ENCODE results near the gene ANKS1B.
A peak's percentile ranks its signal among the peaks of the same experiment; 100 is the strongest.
"Not testable (repeated sequence)": the region's sequence is repeated elsewhere in the genome, so short reads cannot be mapped to it uniquely, and the experiment has no call there.

The ANKS1B gene

DNA sequence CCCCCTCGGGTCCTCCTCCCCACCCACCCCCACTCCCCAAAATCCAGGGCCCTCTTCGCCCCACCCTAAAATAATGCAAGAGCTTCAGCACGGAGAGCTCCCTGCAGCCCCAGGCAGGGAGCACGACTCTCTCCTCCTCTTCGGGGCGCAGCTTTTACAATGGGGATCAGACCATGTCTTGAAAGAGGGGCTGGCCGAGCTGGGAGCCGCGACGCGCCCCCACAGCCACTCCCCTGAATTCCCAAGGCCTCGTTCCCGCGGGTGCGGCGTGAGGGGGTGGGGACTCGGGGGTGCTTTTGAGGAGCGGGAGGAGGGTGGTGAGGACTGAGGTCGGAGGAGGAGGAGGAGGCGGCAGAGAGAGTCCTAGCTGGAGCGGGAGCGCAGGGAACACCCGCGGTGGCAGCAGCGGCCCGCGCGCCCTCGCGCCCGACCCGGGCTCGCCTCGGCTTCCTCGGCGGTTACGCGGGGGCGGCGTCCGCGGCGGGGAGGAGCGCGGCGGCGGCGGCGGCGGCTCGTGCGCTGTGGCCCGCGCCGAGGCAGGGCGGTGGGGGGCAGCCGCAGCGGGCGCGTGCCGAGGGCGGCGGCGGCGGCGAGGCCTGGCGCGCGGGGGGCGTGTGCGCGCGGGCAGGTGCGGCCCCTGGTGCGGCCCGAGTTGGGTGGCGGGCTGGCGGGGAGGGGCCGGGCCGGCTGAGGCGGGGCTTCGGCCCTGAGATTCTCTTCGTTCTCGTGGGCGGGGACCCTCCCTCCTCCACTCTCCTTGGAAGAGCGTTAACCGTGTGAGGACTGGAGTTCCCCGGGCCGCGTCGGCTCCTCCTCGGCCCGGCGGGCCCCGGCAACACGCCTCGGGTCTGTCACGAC is at the start of gene ANKS1B:
Gene ANKS1B, minus strand, starts transcription at position 666 of the 858 bp plus-strand sequence. CDS start 699 bp downstream, outside the sequence.
- FAIRE-seq (no peak), DNase-seq (ENCODE audit: low spot score) (peak; percentile 64)

GRCh38 chr12:100031836-100032235 is 47.1 kb upstream of the ANKS1B start:
- no peak for DNase-seq (ENCODE audit: low spot score)

GRCh38 chr12:100027671-100028070 is 42.9 kb upstream of the ANKS1B start:
- FAIRE-seq = no peak
- no peak for DNase-seq (ENCODE audit: low spot score)

More at GRCh38 chr12:100031836-100032235, 47.1 kb upstream of the ANKS1B start:
- FAIRE-seq = no peak

DNA sequence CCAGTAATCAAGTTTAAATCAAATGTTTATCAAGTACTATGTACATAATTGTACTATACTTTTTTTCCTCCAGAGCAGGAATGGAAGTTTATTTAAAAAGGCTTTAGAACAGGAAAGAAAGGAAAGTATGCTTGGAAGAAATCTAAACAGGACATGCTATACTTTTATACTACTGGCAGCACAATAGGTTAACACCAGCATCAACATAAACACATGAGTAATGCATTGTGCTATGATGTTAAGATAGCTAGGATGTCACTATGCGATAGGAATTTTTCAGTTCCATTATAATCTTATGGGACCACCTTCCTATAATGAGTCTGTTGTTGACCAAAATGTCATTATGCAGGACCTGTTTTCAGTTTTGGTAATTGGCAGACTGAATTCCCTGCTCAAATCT is 41.5 kb upstream of the ANKS1B start:
- DNase-seq (ENCODE audit: low spot score) (no peak), FAIRE-seq (no peak)

GRCh38 chr12:100024974-100025555 is 40.3 kb upstream of the ANKS1B start:
- no peak for FAIRE-seq

DNA sequence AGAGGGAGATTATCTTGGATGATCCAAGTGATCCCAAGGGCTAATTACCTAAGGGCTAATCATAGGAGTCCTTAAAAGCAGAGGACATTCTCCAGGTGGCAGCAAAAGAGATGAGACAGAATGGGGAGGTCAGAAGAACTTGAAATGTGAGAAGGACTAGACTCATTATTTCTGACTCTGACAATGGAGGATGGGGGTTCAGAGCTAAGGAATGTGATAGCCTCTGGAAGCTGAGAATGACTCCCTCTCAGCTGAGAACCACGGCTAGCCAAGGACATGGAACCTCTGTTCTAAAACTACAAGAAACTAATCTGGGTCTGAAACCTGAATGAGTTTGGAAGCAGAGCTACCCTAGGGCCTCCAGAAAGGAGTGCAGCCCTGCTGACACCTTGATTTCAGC is 35.6 kb upstream of the ANKS1B start:
- DNase-seq (ENCODE audit: low spot score) (no peak), FAIRE-seq (no peak)

More at GRCh38 chr12:100024974-100025555, 40.3 kb upstream of the ANKS1B start:
- DNase-seq (ENCODE audit: low spot score) = no peak

- FAIRE-seq (no peak), DNase-seq (ENCODE audit: low spot score) (no peak)
These were observed 32.3 kb upstream of the ANKS1B start for GRCh38 chr12:100017056-100017455.

GRCh38 chr12:100016304-100016703 is 31.6 kb upstream of the ANKS1B start:
- not testable (repeated sequence) for FAIRE-seq; DNase-seq (ENCODE audit: low spot score)

GRCh38 chr12:100005846-100006245 is 21.1 kb upstream of the ANKS1B start:
- FAIRE-seq; DNase-seq (ENCODE audit: low spot score): not testable (repeated sequence)

DNA sequence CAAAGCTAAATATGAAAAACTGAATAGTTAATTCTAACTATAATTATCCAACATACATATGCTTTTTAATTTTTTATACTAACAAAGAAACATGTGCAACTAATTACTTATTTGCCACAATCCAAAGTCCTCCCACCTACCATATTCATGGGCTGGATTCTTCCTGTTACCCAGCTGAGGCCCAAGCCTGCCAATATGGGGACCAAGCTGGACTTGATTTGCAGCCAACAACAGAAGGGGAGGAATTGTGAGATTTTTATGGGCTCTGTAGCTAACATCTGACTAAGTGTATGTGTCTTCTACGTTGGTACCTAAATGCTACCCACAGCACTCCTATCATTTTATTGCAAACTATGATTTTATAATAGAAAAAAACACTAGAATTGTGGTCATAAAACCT is 13.1 kb upstream of the ANKS1B start:
- DNase-seq (ENCODE audit: low spot score) (no peak), FAIRE-seq (no peak)

DNA sequence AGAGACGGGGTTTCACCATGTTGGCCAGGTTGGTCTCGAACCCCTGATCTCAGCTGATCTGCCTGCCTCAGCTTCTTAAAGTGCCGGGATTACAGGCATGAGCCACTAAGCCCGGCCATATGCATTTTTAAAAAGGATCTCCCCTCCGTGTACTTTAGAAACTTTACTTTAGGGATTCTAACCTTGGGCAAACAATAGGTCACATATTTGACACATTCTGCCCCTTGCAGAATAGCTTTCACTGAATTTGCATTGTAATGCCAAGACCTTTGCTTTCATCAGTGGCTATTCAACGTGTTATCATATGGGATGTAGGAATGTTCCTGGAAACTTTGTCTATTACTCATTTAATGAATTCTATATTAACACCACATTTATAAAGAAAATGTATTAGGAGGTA is 11.4 kb upstream of the ANKS1B start:
- FAIRE-seq (no peak), DNase-seq (ENCODE audit: low spot score) (no peak)

DNA sequence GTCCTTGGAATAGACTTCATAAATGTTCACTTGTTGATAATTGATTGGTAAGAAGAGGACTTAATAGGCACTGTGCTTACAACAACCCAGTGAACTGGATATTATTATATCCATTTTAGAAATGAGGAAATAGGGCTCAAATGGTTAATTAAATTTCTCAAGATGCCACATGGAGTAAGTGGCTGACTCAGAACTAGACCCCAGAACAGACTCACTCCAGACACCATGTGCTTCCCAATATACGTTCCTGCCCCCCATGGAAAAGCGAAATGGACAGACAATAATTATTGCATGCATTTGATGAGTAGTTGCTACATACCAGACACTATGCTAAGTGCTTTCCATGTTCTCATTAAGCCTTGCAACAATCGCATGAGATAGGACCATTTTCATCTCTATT is 895 bp upstream of the ANKS1B start:
- no peak for DNase-seq (ENCODE audit: low spot score)
- no peak for FAIRE-seq

- DNase-seq (ENCODE audit: low spot score) (no peak), FAIRE-seq (no peak)
These were observed 414 bp upstream of the ANKS1B start for GRCh38 chr12:99985129-99985570.

DNA sequence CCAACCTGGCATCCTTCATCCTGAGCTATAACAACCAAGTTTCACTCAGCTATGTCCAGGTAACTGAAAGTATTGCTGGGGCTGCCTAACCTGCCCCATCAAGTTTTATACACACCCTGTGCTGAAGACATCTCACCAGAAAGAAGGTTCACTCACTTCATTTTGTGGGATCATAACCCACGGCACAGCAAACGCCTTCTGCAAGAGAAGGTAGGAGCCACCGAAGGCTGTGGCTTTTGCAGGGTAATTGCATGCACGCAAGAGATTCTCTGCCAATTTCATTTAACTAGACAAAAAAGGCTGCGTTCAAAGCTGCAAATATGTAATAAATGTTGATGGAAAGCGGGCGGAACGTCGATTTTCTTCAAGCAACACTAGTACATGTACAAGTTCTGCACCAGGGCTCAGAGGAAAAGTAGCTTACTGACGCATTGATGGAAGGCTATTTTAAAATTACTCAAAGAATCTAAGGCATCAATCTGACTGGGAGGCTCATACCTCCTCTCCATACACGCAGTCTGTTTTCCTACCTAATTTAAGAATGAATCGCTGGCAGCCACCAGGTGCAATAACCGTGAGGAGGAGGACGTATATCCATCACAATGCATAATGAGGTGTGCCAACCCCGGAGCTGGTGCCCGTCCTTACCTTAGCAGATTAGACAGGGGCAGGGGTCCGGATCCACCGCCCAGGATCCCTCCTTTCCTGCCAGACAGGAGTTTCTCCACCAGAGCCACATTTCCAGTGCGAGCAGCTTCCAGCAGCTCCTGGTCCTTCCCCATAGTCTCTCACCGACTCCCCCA is 1.1 kb downstream of the ANKS1B start:
- DNase-seq (ENCODE audit: low spot score) = peak; percentile 13
- no peak for FAIRE-seq

DNA sequence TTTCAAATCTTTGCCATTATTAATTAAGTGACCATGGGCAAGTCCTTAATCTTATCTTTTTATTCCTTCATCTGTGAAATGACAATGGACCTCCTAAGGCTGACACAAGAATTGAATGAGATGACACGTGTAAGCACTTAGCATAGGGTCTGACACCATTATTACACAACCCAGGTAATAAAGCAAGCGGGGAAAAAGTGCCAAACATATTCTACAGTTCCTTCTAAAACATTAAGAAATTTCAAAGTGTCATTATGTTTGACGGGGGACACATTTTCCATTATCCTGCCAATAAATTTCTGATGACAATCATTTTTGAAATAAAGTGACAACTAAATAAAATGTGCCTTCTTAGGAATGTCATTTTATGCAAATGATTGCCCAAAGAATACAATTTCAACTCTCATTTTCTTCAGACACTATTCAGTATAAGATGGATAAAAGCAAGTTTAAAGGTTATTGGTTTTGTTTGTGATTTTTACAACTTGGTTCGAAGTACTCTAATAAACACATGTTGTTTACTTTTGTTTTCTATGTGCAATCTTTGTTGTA is 3.0 kb downstream of the ANKS1B start:
- FAIRE-seq = no peak

DNA sequence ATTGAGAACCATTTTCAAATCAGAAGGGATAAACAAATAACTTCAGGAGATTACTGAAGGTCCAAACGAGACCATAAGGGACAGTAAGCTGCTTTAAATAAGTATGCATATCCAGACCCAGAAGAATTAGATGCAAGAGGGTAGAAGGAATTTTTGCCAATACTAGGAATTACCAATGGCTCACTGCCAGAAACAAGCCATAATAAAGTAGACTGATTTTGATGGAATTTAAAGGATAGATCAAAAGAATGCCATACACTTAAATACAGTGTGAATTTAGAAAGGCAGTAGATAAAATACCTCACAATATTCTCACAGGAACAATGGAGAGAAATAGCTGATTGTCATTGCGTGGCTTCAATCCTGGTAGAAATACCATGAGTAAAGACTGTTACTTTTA is 5.3 kb downstream of the ANKS1B start:
- no peak for DNase-seq (ENCODE audit: low spot score)
- FAIRE-seq = no peak

More for the DNA sequence above, 3.0 kb downstream of the ANKS1B start:
- DNase-seq (ENCODE audit: low spot score) = no peak

DNA sequence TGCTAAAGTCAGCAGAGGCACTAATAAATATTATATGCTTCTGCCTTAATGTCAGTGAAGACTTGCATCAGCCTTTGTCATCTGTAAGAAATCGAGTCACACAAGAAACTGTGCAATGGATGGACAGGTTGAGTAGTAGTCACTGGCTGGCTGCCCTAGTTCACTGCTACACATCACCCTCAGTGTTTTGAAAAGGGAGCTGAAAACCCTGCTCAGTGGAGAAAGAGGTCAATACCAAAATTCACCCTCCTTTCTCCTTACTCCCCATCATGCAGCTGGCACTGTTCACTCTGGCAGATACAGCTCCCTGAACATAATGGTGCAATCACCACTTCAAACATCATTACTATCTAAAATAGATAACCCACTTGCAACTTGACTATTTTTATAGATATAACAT is 6.6 kb downstream of the ANKS1B start:
- DNase-seq (ENCODE audit: low spot score) = no peak
- FAIRE-seq = no peak

DNA sequence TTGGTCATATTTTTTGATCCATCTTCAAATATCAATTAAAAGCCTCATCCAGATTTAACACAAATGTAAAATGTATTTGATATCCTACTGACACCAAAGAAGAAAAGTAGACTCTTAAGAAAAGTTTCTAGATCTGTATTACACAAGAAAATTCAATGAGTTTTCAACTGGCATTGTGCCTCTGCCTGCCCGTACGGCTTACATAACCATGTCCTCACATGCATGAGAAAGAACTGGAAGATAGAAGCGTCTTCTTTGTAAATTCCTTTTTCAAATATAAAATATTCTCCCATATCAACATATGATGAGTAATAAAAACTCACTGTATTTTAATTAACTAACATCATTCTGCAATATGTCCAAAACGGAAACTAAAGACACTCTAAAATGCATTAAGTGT is 7.2 kb downstream of the ANKS1B start:
- DNase-seq (ENCODE audit: low spot score) (no peak), FAIRE-seq (no peak)

DNA sequence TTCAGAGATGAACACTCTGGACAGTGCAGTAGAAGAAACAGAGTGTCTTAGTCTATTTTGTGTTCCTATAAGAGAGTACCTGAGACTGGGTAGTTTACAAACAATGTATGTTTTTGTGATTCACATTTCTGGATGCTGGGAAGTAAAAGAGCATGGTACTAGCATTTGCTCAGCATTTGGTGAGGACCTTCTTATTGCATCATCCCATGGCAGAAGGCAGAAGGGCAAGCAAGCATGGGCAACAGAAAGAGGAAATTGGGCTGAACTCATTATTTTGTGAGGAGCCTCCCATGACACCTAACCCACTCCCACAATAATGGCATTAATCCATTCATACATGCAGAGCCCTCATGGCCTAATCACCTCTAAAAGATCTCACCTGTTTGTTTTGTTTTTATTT is 8.0 kb downstream of the ANKS1B start:
- DNase-seq (ENCODE audit: low spot score) = no peak
- no peak for FAIRE-seq

DNA sequence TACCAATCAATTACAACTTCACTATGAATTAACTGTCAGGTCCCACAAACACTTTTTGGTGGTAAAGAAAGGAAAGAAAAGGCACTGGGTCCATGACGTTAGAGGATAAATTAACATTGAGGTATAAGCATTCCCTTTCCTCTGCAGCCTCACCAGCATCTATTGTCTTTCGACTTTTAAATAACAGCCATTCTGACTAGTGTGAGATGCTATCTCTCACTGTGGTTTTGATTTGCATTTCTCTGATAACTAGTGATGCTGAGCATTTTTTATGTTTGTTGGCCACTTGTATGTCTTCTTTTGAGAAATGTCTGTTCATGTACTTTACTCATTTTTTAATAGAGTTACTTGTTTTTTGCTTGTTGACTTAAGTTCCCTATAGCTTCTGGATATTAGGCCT is 9.4 kb downstream of the ANKS1B start:
- no peak for DNase-seq (ENCODE audit: low spot score)
- FAIRE-seq = no peak

DNA sequence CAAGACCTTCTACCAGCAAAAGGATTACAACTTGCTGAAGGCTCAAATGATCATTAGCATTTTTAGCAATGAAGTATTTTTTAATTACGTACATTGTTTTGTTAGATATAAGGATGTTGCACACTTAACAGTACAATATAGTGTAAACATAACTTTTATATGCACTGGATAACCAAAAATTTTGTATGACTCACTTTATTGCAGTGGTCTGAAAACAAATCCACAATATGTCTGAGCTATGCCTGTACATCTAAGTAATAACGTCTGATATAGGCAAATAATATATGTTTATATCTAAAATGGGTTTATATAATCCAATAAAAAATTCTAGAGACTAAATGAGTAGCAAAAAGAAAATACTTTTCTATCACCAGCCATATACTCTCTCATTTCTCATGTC is 10.6 kb downstream of the ANKS1B start:
- FAIRE-seq = no peak
- DNase-seq (ENCODE audit: low spot score) = no peak

- FAIRE-seq (no peak), DNase-seq (ENCODE audit: low spot score) (no peak)
These were observed 18.3 kb downstream of the ANKS1B start for GRCh38 chr12:99966429-99966828.

Measured in urothelium cell line (cell line).